Left ventricle myocardium inferior (tissue), 1 donor: Measurements from ENCODE around the gene ITPKB. TPM values are rescaled to one million over a fixed set of nuclear protein-coding genes. Genes with fewer than 3 reads are reported as not detected.
A peak's percentile ranks its signal among the peaks of the same experiment; 100 is the strongest.

ENCODE experiments used
- DNase-seq: peaks from one replicate; pipeline ENCODE4 v3.0.0-alpha.2; 2020
- H3K27ac ChIP-seq: fragments of 200-600 bp; replicated peaks from 2 replicates; pipeline ENCODE4 v1.8.0; 2021
- H3K27me3 ChIP-seq: fragments of 200-600 bp; 2 replicates; pipeline ENCODE4 v1.8.0; 2021; ENCODE audit warnings: low read depth
- H3K36me3 ChIP-seq: fragments of 200-600 bp; 2 replicates; pipeline ENCODE4 v1.8.0; 2021
- H3K4me1 ChIP-seq: fragments of 200-600 bp; 2 replicates; pipeline ENCODE4 v1.8.0; 2021
- H3K4me3 ChIP-seq: fragments of 200-600 bp; 2 replicates; pipeline ENCODE4 v1.8.0; 2021; ENCODE audit warnings: mild to moderate bottlenecking, moderate library complexity
- H3K9me3 ChIP-seq: fragments of 200-600 bp; replicated peaks from 2 replicates; pipeline ENCODE4 v1.8.0; 2021
- CTCF ChIP-seq: fragments of 200-600 bp; IDR thresholded peaks from 2 replicates; pipeline ENCODE4 v1.8.0; 2021; ENCODE audit warnings: antibody characterized with exemption, mild to moderate bottlenecking, borderline replicate concordance
- intact Hi-C: fragments of 100-400 bp; cut with micrococcal nuclease; formaldehyde crosslinking; loops from one replicate; pipeline ENCODE4 v1.11.0; 2022
- total RNA-seq: library from RNA; stranded (reverse); fragmentation: NEBNext Ultra II Directional; extraction: Animal tissue kit (Norgen Biotek cat#: 25700); gene quantifications from one replicate; pipeline ENCODE4 v1.2.1, GENCODE V29; 2021
- donor health status: DM: no; HTN: yes; CAD: no; lungs with severe emphysema.

Gene ITPKB
- total RNA-seq, 1 donor from 2014 or later, result 15.7 TPM

DNA sequence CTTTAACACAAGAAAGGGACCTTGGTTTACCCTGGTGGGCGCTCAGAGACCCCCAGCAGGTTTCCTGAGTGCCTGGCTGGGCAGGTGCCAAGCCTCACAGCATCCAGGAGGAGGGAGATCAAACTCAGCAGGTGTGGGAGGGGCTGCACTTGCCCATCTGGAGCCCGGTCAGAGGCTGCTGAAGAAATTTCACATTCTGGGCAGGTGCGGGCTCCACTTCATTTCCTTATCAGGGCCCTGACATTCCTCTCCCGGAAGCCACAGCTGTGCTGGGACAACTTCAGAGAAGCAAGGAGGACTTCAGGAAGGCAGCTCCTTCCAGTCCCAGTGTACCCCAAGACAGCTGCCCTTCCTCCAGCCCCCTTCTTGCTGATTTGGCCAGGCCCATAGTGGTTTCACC lies 82.9 kb downstream of the ITPKB start:
- intact Hi-C loops, result loop anchor here (10.0 kb wide), 1 partner anchor 79 kb away; the partner anchor contains the start of gene ITPKB
- H3K4me1 ChIP-seq, result no peaks in the 10 kb centered on the region
- peak; percentile 11 for DNase-seq

DNA sequence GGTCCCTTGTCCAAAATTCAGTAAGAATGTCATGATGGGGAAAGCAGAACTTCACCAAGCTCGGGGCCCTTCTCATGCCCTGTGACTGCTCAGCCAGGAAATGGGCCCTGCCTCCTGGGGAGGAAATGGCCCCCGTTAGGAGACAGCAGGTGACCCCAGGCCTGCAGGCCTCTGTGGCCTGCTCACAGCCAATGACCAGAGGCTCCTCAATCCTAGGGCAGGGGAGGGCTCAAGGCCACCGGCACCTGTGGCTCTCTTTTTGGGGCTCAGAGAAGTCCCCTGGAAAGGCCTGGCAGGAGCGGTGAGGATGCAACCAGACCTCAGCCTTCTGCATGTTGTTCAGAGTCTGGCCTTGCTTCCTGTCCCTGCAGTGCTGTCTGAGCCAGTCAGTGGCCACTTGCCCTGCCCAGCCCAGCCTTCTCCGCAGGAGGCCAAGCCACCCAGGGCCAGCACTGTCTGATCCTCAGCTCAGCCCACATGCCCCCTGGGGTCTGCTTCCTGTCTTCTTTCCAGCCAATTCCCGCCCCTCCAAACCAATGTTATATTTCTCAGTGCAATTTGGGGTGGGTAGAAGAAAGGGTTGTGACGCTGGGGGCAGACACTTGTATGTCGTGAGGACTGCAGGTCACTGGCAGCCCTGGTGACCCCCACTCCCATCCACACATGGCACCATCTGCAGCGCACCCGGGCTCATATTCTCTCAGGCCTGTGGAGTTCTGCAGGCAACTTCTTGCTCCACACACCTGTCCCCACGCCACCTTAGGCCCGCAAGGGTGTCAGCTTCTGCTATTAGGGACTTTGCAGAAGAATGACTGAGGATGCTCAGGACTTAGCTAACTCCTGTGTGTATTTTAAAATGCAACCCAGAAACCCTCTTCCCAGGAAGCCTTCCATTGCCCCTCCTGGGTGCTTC lies 83.6 kb downstream of the ITPKB start:
- no peak for TF ChIP-seq CTCF
- Histone ChIP-seq H3K27ac (no peak overlapping the region), H3K4me1 (no peaks in the 10 kb centered on the region), H3K36me3 (no peaks in the 10 kb centered on the region), H3K4me3 (no peak overlapping the region), H3K27me3 (no peaks in the 10 kb centered on the region), H3K9me3 (no peaks in the 10 kb centered on the region)
- peak; percentile 18 for DNase-seq
- intact Hi-C loops, result loop anchor here (10.0 kb wide), 1 partner anchor 79 kb away; the partner anchor contains the start of gene ITPKB

More for the DNA sequence above, 82.9 kb downstream of the ITPKB start:
- no peaks in the 10 kb centered on the region for H3K36me3 ChIP-seq
- no peak for TF ChIP-seq CTCF
- H3K27me3 ChIP-seq, result no peaks in the 10 kb centered on the region
- no peak overlapping the region for H3K4me3 ChIP-seq
- H3K9me3 ChIP-seq, result no peaks in the 10 kb centered on the region
- H3K27ac ChIP-seq, result no peak overlapping the region

DNA sequence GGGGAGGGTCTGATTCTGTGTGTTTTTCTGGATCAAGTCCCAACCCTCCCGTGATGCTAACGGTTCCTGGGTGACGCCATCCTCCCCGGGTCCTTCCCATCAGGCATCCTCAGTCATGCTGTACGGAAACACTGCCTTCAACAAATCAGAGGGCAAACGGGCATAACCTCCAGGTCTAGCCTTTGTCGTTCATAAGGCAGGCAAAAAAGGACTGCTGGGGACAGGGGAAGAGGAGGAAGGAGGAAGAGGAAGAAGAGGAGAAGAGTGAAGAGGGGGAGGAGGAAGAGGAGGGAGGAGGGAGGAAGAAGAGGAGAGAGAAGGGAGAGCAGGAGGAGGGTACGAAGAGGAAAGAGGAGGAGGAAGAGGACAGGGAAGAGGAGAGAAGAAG lies 84.4 kb downstream of the ITPKB start:
- no peaks in the 10 kb centered on the region for H3K4me1 ChIP-seq
- intact Hi-C loops, result loop anchor here (10.0 kb wide), 1 partner anchor 80 kb away; the partner anchor contains the start of gene ITPKB
- no peak overlapping the region for H3K27ac ChIP-seq
- H3K27me3 ChIP-seq, result no peaks in the 10 kb centered on the region
- H3K4me3 ChIP-seq, result no peak overlapping the region
- no peaks in the 10 kb centered on the region for H3K36me3 ChIP-seq
- H3K9me3 ChIP-seq, result no peaks in the 10 kb centered on the region
- DNase-seq, result peak; percentile 13
- TF ChIP-seq CTCF, result no peak

DNA sequence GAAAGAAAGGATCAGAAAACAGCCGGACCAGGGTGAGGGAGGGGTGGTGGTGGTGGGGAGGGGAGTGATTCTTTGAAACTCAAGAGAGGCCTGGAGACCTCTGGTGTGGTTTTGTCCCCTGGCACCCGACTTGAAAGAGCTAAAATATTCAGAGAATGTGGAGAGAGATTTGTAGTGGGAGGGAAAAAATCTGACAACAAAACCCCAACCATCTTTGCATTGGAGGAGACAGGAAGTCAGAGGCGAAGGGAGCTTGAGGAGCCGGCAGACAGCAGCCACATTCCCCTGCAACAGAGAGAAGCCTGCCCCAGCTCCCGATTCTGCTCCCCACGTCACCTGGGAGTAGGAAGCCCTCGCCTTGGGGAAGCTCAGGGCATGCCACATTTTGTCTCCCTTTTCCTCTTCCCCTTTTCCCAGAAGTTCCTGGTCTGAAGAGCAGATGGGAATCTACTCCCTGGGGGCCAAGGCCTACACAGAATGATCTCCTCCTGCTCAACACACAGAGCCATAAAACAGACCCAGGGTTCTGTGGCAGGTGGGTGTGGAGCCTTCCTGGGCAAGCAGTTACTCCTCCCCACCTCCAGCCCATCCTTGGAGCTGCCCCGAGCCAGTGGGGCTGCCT lies 84.9 kb downstream of the ITPKB start:
- no peaks in the 10 kb centered on the region for H3K36me3 ChIP-seq
- DNase-seq, result peak; percentile 12
- no peaks in the 10 kb centered on the region for H3K27me3 ChIP-seq
- no peak overlapping the region for H3K4me3 ChIP-seq
- no peak overlapping the region for H3K27ac ChIP-seq
- H3K9me3 ChIP-seq, result no peaks in the 10 kb centered on the region
- intact Hi-C loops, result loop anchor here (10.0 kb wide), 1 partner anchor 81 kb away; the partner anchor contains the start of gene ITPKB
- TF ChIP-seq CTCF, result no peak
- H3K4me1 ChIP-seq, result no peaks in the 10 kb centered on the region

DNA sequence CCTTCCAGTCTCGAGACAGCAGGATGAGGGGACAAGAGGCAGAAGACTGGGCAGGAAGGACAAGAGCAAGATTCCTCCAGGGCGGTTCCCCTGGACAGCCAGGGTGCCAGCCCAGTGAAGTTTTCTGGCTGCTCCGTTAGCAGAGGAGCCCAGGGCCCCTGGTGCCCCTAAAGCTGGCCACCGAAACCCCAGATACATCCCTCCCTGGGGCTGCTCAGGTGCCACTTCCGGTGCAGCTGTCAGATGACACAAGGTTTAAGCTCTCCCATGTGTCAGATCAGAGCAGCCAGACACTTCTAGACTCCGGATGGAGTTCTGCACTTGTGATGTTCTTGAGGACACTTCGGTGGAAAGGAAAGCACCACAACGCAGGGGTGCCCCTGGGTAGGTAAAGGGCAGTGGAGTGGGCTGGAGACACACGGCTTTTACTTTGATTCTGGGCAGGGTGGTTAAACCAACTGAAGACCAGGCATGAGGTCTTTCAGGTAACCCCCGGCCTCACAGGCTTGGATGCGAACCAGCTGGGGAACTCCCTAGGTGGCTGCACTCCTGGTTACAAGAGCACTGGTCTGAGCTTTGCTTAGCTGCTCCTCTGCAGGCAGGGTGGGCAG lies 85.7 kb downstream of the ITPKB start:
- Histone ChIP-seq H3K36me3 (peaks cover 1% of the 10 kb centered on the region), H3K27ac (no peak overlapping the region), H3K4me3 (no peak overlapping the region), H3K4me1 (no peaks in the 10 kb centered on the region), H3K27me3 (no peaks in the 10 kb centered on the region), H3K9me3 (no peaks in the 10 kb centered on the region)
- no peak for TF ChIP-seq CTCF
- intact Hi-C loops, result loop anchor here (10.0 kb wide), 1 partner anchor 81 kb away; the partner anchor contains the start of gene ITPKB
- DNase-seq, result peak; percentile 7
